Nephron (organoid): ENCODE results near the gene LRRC74B.
"Not testable (repeated sequence)": the region's sequence is repeated elsewhere in the genome, so short reads cannot be mapped to it uniquely, and the experiment has no call there.

Source experiments
- H3K27ac Mint-ChIP-seq, 3 experiments: 2 replicates each; pipeline ENCODE4 v1.8.0; 2020; ENCODE audit warnings: mixed read lengths in 3 of 3, mild to moderate bottlenecking in 2 of 3, moderate library complexity in 1 of 3
- H3K27me3 Mint-ChIP-seq: 2 replicates; pipeline ENCODE4 v1.8.0; 2021; ENCODE audit warnings: low read depth, mild to moderate bottlenecking, moderate library complexity, mixed read lengths
- H3K36me3 Mint-ChIP-seq: 2 replicates; pipeline ENCODE4 v1.8.0; 2020; ENCODE audit warnings: low read depth, mixed read lengths
- H3K4me1 Mint-ChIP-seq: 2 replicates; pipeline ENCODE4 v1.8.0; 2020; ENCODE audit warnings: mixed read lengths
- H3K4me3 Mint-ChIP-seq, 3 experiments: 2 replicates each; pipeline ENCODE4 v1.8.0; 2020; ENCODE audit warnings: mild to moderate bottlenecking in 3 of 3, mixed read lengths in 3 of 3, moderate library complexity in 2 of 3
- H3K9me3 Mint-ChIP-seq: 2 replicates; pipeline ENCODE4 v1.8.0; 2020; ENCODE audit warnings: mixed read lengths
- TF ChIP-seq, protein P1 (sequence below), 3 experiments: fragments of 200-600 bp; sonication (generic); IDR thresholded peaks; one replicate each; pipeline ENCODE4 v1.5.0; 2021; ENCODE audit warnings: antibody characterized with exemption in 3 of 3; ENCODE audit not compliant: unreplicated experiment in 3 of 3

The LRRC74B gene

GRCh38 chr22:21092797-21093554 is 47.2 kb downstream of the LRRC74B start:
- no peaks in the 10 kb centered on the region for H3K9me3 Mint-ChIP-seq

DNA sequence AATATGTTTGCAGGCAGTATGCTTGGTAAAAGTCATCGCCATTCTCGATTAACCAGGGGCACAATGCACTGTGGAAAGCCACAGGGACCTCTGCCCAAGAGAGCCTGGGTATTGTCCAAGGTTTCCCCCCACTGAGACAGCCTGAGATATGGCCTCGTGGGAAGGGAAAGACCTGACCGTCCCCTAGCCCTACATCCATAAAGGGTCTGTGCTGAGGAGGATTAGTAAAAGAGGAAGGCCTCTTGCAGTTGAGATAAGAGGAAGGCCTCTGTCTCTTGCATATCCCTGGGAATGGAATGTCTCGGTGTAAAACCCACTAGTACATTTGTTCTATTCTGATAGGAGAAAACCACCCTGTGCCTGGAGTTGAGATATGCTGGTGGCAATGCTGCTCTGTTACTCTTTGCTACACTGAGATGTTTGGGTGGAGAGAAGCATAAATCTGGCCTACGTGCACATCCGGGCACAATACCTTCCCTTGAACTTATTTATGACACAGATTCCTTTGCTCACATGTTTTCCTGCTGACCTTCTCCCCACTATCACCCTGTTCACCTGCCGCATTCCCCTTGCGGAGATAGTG is 47.9 kb downstream of the LRRC74B start:
- not testable (repeated sequence) for H3K9me3 Mint-ChIP-seq, H3K4me1 Mint-ChIP-seq, H3K4me3 Mint-ChIP-seq, H3K27ac Mint-ChIP-seq, H3K36me3 Mint-ChIP-seq, H3K27me3 Mint-ChIP-seq

More at GRCh38 chr22:21092797-21093554, 47.2 kb downstream of the LRRC74B start:
- Mint-ChIP-seq H3K4me3 (no peak overlapping the region), H3K4me1 (no peaks in the 10 kb centered on the region), H3K27me3 (no peaks in the 10 kb centered on the region), H3K36me3 (no peaks in the 10 kb centered on the region), H3K27ac (no peak overlapping the region)
- TF ChIP-seq, protein P1, sequence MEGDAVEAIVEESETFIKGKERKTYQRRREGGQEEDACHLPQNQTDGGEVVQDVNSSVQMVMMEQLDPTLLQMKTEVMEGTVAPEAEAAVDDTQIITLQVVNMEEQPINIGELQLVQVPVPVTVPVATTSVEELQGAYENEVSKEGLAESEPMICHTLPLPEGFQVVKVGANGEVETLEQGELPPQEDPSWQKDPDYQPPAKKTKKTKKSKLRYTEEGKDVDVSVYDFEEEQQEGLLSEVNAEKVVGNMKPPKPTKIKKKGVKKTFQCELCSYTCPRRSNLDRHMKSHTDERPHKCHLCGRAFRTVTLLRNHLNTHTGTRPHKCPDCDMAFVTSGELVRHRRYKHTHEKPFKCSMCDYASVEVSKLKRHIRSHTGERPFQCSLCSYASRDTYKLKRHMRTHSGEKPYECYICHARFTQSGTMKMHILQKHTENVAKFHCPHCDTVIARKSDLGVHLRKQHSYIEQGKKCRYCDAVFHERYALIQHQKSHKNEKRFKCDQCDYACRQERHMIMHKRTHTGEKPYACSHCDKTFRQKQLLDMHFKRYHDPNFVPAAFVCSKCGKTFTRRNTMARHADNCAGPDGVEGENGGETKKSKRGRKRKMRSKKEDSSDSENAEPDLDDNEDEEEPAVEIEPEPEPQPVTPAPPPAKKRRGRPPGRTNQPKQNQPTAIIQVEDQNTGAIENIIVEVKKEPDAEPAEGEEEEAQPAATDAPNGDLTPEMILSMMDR (IDR thresholded peaks at IDR 0.05; ENCODE audit: unreplicated experiment in 3 of 3), result no peak

DNA sequence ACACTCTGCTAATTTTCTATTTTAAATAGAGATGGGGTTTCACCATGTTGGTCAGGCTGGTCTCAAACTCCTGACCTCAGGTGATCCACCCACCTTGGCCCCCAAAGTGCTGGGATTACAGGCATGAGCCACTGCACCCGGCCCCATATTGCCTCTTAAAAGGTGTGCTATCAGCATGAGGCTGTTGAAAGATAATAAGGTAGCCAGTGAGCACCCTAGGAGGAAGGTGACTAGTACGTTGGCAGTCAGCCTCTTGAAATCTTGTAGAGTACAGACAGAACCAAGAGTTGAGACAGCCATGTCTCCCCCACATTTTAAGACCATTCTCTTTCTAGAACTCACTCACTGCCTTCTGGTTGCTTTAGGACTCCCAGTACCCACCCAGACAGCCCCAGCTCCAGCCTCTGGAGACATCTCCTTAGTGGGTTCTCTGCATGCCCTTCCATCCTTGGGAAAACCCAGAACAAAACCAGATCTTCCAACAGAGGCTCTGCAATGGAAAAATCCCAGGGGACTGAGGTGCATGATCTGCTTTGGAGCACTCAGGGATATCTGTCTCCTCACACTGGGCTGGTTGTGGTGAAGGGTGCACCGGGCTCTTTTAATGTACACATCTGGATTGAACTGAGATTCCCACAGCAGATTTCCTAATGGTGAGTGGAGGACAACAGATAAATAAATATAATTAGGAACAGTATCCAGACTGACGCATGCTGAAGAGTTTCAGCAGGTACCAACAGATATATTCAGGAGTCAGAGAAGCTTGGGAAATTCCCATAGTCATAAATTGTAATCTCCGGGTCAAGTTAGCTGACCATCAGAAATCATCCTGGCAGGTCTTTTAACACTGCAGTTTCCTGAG is 49.4 kb downstream of the LRRC74B start:
- Mint-ChIP-seq H3K4me3 (no peak overlapping the region), H3K4me1 (no peaks in the 10 kb centered on the region), H3K27me3 (peaks cover 9% of the 10 kb centered on the region), H3K27ac (no peak overlapping the region), H3K36me3 (no peaks in the 10 kb centered on the region), H3K9me3 (no peaks in the 10 kb centered on the region)
- TF ChIP-seq, protein P1 (IDR thresholded peaks at IDR 0.05; ENCODE audit: unreplicated experiment in 3 of 3), result no peak

- Mint-ChIP-seq H3K36me3 (no peaks in the 10 kb centered on the region), H3K9me3 (no peaks in the 10 kb centered on the region), H3K27ac (no peak overlapping the region), H3K4me1 (no peaks in the 10 kb centered on the region), H3K27me3 (peaks cover 13% of the 10 kb centered on the region), H3K4me3 (no peak overlapping the region)
- TF ChIP-seq, protein P1 (IDR thresholded peaks at IDR 0.05; ENCODE audit: unreplicated experiment in 3 of 3), result no peak
Observed at GRCh38 chr22:21095773-21096107, 50.0 kb downstream of the LRRC74B start.

DNA sequence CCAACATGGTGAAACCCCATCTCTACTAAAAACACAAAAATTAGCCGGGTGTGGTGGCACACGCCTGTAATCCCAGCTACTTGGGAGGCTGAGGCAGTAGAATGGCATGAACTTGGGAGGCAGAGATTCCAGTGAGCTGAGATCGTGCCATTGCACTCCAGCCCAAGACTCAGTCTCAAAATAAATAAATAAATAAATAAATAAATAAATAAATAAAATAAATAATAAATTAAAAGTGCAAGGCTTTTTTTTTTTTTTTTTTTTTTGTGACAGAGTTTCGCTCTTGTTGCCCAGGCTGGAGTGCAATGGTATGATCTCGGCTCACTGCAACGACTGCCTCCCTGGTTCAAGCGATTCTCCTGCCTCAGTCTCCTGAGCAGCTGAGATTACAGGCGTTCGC is 51.1 kb downstream of the LRRC74B start:
- not testable (repeated sequence) for H3K4me3 Mint-ChIP-seq, H3K27ac Mint-ChIP-seq, H3K36me3 Mint-ChIP-seq, H3K4me1 Mint-ChIP-seq, H3K9me3 Mint-ChIP-seq
- H3K27me3 Mint-ChIP-seq, result peaks cover 21% of the 10 kb centered on the region

DNA sequence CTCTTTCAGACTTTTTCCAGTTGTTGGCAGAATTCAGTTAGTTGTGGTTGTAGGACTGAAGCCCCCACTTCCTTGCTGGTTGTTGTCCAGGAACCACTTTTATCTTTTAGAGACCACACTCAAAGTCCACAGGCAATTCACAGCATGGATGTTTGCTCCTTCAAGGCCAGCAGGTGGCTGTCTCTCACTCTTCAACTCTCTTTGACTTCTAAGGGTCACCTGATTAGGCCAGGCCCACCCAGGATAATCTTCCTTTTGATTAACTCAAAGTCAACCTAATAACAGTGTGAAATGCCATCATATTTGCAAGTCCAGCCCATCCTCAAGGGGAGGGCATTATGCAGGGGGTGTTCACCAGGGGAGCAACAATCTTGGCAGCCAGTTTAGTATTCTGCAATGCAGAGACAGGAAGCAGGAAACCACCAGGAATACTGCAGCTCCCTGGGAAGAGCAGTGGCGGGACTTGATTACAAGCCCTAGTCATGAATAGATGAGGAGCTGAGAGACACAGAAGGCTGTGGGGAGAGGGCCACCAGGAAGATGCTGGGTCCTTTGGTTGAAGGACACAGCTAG is 52.4 kb downstream of the LRRC74B start:
- no peaks in the 10 kb centered on the region for H3K36me3 Mint-ChIP-seq
- TF ChIP-seq, protein P1 (IDR thresholded peaks at IDR 0.05; ENCODE audit: unreplicated experiment in 3 of 3), result no peak
- no peak overlapping the region for H3K4me3 Mint-ChIP-seq
- no peaks in the 10 kb centered on the region for H3K4me1 Mint-ChIP-seq
- H3K27ac Mint-ChIP-seq, result no peak overlapping the region
- H3K9me3 Mint-ChIP-seq, result no peaks in the 10 kb centered on the region
- H3K27me3 Mint-ChIP-seq, result peaks cover 31% of the 10 kb centered on the region
